Brain pericyte (primary cell): ENCODE data around the gene LYRM9.
"Not testable (repeated sequence)": the region's sequence is repeated elsewhere in the genome, so short reads cannot be mapped to it uniquely, and the experiment has no call there.

ENCODE experiments used
- DNase-seq: peaks from one replicate; pipeline ENCODE4 v3.0.0-alpha.2; 2012; ENCODE audit warnings: low read depth, low spot score

The LYRM9 gene

DNA sequence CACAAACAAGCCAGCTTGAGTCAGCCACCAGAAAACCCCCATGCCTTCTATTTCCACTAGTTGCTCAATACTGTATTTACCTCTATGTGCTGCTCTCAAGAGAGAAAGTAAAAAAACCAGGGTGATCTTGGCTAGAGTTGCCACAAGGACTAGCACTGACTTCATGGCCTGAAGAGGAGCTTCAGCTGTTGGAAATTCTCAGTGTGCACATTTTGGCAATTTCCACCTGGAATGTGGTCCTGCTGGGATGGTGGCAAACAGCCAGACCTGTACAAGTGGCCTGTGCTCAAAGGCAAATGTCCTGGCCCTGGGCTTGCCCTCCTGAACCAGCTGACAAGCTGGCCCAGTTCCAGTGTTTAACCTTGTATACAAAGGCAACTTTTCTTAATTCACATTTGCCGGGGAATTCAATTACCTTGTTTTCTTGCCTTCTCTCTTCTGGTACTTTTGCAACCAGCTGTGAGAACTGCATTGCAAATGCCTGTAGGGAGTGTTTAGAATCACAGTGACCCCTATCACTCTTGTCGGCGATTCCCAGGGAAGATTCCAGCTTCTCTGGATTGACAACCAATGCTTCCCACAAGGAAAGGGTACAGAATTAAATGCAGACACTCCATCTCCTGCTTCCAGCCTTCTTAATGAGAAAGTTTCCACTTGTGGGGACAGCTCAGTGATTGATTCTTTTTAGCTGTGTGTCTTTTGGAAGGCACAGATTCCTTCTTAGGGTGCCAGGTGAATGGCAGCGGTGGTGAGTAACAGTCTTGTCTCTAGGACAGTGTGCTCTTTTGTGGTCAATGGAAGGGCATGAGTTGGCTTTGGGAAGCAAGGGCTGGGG is 53.4 kb downstream of the LYRM9 start:
- not testable (repeated sequence) for DNase-seq

DNA sequence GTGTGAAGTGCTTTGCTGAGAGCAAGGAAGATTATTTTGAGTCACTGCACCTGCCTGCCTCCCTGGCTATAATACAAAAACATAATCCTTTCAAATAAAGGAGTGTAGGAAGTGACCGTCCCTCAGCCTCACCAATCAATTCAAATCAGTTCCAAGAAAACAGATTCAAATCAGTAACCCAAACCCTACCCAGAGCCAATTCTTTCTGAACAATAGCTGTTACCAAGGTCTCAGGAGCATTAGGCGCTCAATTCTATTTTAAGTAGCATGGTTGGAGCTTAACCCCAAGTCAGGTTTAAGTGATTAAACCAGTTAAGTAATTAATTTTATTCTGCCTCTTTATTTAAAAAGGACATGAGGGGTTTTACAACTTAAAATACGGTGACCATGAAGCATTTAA is 54.6 kb downstream of the LYRM9 start:
- DNase-seq: not testable (repeated sequence)

- DNase-seq: not testable (repeated sequence)
These were observed 55.4 kb downstream of the LYRM9 start for GRCh38 chr17:27837769-27838168.

GRCh38 chr17:27836651-27837050 is 56.5 kb downstream of the LYRM9 start:
- DNase-seq: no peak

DNA sequence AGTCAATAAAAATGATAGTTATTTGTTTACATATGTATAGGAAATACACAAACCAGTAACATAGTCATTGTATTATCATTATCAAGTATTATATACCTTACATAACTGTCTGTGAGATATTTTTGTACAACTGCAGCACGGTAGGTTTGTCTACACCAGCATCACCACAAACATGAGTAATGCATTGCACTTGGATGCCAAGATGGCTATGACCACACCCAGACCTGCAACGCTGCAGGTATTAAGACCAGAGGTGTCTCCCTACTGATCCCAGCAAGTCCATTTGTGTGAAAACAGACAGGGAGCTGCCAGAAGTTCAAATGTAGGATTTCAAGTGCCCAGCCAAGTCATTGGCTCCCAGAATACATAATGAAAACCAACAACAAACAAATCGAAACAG is 58.6 kb downstream of the LYRM9 start:
- DNase-seq: no peak

- DNase-seq: no peak
These were observed 60.3 kb downstream of the LYRM9 start for GRCh38 chr17:27832831-27833230.

DNA sequence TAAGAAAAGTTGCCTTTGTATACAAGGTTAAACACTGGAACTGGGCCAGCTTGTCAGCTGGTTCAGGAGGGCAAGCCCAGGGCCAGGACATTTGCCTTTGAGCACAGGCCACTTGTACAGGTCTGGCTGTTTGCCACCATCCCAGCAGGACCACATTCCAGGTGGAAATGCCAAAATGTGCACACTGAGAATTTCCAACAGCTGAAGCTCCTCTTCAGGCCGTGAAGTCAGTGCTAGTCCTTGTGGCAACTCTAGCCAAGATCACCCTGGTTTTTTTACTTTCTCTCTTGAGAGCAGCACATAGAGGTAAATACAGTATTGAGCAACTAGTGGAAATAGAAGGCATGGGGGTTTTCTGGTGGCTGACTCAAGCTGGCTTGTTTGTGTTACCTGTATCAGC is 63.3 kb downstream of the LYRM9 start:
- not testable (repeated sequence) for DNase-seq

- DNase-seq: not testable (repeated sequence)
These were observed 63.9 kb downstream of the LYRM9 start for GRCh38 chr17:27829143-27829711.
